GM13976 (cell line): Measurements from ENCODE around the gene YAE1.

Experiments used
- DNase-seq: peaks from one replicate; pipeline ENCODE4 v3.0.0; 2012; ENCODE audit warnings: low spot score
- CTCF ChIP-seq: IDR thresholded peaks from 2 replicates; pipeline ENCODE4 v1.5.1; 2012; ENCODE audit warnings: borderline replicate concordance, mild to moderate bottlenecking; ENCODE audit not compliant: insufficient read depth; ENCODE audit errors: extremely low read depth, missing control alignments, control extremely low read depth
- in situ Hi-C: fragments of 300-500 bp; cut with MboI; formaldehyde crosslinking; loops from one replicate; pipeline ENCODE4 v1.12.0; 2022; ENCODE audit warnings: low sequenced_read_pairs, mixed read lengths, inconsistent platforms; ENCODE audit not compliant: unreplicated experiment

YAE1 gene

DNA sequence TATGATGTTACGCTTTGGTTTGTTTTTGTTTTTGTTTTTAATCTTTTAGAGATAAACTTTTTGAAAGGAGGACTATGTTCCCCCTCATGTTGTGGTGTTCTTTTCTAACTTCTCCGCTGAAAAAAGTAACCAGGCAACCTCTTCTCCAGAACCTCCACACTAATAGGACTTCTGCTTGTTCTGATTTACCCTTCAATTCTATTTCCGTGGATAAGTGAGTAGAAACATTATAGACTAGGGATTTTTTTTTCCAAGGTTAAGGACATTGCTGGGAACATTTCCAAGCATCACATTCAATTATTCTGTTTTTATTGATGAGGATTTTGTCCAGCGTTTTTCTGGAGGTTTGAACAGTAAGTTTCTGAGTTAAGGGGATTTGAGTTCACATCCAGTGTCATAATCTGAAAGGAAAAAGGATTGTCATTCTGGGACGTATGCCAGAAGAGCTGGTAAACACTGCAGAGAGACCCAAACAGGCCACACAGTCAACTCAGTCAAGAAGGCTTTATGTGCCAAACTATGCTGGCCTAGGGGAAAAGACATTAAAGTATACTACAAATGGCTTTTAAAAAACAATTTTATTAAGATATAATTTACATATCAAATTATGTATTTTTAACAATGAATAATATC, 28.9 kb downstream of the YAE1 start:
- no peak for TF ChIP-seq CTCF
- in situ Hi-C loops: loop anchor here (25.0 kb wide), 1 partner anchor 467 kb away; no protein-coding TSS in a partner anchor
- no peak for DNase-seq

DNA sequence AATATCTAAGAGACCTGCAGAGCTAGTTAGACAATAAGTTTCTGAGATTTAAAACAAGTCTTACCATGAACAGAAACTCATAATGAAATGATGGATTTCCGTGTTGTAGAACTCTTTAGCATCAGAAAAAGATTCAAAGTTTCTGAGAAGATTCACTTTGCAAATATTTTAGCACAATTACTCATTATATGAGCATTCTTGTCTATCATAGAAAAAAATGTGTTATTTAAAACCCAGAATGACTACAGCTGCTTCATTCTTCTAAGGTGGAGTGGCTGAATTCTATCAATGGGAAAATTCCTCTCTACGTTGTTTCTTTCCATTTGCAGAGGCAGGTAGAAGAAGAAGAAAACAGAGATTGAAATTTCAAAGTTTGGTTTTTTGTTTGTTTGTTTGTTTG, 36.1 kb downstream of the YAE1 start:
- DNase-seq: no peak
- in situ Hi-C loops: no loop called here
- TF ChIP-seq CTCF: no peak

DNA sequence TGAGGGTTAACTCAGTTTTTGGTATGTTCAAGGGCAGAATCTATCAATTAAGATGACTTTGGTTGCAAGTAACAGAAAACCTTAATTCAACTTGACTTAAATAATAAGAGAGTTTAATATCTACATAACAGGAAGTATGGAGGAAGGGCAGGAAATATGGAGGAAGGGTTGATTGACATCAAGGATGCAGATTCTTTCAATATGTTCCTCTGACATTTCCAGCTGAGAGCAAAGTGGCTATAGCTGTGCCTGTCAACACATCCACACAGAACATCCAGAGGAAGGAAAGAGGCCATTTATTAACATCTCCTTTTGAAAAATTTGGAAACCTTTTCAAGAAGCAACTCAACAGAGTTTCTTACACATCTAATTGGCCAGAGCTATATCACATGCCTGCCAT, 37.7 kb downstream of the YAE1 start:
- DNase-seq: no peak
- in situ Hi-C loops: no loop called here
- no peak for TF ChIP-seq CTCF

- TF ChIP-seq CTCF: no peak
- DNase-seq: no peak
- in situ Hi-C loops: no loop called here
These were observed 38.9 kb downstream of the YAE1 start for GRCh38 chr7:39605087-39605486.

- no peak for DNase-seq
- in situ Hi-C loops: no loop called here
- no peak for TF ChIP-seq CTCF
These were observed 40.1 kb downstream of the YAE1 start for GRCh38 chr7:39606352-39606751.

GRCh38 chr7:39606941-39607340, 40.7 kb downstream of the YAE1 start:
- in situ Hi-C loops: no loop called here
- no peak for TF ChIP-seq CTCF
- no peak for DNase-seq
